GM18502 (cell line): ENCODE results near the gene PNPLA2.

ENCODE experiments used
- ATAC-seq: cut with Tn5 transposase; IDR thresholded peaks from one replicate; pipeline ENCODE4 v1.9.1; 2021; ENCODE audit warnings: mild to moderate bottlenecking; ENCODE audit not compliant: unreplicated experiment, poor library complexity

The PNPLA2 gene

DNA sequence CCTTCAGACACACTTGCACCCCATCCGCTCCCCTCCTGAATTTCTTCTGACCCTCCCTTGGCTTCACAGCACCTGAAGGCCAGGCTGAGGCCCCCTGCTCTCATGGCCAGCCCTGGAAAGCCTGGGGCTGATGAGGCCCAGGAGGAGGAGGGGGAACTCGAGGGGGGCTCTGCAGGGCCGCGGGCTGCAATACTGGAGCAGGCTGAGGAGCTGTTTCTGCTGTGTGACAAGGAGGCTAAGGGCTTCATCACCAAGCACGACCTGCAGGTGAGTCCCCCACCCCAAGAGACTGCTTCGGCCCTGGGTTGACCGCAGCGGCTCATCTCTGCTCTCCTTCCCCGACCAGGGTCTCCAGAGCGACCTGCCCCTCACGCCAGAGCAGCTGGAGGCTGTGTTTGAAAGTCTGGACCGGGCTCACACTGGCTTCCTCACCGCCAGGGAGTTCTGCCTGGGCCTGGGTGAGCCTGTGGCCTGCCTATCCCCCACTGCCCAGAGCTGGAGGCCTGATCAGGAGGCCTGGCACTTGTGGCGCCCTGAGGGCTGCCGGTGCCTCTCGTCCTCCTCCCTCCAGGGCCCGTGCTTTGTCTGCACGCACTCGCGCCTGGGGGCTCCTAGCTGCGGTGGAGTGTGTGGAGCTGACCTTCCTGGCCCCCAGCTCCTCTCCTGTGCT is 9.9 kb downstream of the PNPLA2 start:
- ATAC-seq: no peak

DNA sequence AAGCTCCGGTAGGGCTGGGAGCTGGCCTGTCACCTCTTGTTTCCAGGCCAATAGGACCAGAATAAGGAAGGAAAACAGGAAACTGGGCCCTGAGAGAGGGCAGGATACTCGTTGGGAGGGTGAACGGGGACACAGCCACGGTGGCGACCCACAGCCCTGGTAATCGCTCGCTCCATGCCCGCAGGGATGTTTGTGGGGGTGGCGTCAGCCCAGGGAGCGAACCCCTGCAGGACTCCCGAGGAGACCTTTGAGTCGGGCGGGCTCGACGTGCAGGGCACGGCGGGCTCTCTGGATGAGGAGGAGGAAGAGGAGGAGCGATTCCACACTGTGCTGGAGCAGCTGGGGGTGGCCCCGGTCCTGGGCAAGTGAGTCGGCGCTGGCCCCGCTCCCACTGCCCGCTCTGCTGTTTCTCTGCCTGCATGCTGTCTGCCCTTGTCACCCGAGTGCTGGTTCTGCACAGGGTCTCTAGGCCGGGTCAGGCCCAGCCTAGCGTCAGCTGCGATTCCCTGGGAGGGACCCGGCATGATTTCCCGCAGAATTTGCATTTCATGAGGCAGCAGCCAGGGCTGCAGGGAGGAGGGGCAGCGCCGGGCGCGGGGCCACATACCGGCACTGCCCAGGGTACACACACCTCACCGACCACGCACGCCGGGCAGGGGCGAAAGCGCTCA is 10.6 kb downstream of the PNPLA2 start:
- ATAC-seq: no peak

DNA sequence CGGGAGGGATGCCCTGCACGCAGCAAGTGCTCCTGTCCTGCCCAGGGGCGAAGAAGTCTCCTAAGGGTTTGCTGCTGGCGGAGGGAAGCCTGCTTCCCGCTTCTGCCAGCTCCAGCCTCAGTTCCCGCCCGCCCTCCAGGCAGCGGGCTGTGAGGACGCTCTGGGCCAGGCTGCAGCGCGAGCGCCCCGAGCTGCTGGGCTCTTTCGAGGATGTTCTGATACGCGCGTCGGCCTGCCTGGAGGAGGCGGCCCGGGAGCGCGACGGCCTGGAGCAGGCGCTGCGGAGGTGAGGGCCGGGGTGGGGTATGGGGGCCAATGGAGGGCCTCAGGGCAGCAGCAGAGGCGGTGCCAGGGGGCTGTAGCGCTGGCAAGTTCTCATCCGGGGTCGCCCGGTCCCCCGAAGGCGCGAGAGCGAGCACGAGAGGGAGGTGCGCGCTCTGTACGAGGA is 11.2 kb downstream of the PNPLA2 start:
- ATAC-seq: no peak

DNA sequence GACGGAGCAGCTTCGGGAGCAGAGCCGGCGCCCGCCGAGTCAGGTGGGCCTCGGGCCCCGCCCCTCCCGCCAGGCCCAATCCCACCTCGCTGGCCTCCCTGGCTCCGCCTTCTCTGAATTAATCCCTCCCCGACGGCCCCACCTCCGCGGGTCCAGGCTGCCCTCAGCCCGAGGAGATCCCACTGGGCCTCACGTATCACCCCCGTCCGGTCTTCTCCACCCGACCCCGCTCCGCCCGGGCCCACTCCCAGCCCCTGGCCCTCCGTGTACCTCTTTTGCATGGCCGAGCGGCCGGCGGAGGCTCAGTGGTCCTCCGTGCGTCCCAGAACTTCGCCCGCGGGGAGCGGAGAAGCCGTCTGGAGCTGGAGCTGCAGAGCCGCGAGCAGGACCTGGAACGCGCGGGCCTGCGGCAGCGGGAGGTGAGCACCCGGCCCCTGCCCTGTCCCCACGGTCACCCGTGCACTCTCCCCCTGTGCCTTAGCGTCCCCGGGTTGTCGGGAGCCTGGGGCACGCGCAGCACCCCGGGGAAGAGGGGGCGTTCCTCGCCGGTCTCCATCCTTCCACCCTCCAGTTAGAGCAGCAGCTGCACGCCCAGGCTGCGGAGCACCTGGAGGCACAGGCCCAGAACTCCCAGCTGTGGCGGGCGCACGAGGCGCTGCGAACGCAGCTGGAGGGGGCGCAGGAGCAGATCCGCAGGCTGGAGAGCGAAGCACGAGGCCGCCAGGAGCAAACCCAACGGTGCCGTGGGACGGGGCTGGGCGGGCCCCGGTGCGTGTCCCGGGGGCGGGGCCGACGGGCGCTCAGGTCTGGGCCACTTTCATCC is 11.8 kb downstream of the PNPLA2 start:
- ATAC-seq: peak; percentile 45

DNA sequence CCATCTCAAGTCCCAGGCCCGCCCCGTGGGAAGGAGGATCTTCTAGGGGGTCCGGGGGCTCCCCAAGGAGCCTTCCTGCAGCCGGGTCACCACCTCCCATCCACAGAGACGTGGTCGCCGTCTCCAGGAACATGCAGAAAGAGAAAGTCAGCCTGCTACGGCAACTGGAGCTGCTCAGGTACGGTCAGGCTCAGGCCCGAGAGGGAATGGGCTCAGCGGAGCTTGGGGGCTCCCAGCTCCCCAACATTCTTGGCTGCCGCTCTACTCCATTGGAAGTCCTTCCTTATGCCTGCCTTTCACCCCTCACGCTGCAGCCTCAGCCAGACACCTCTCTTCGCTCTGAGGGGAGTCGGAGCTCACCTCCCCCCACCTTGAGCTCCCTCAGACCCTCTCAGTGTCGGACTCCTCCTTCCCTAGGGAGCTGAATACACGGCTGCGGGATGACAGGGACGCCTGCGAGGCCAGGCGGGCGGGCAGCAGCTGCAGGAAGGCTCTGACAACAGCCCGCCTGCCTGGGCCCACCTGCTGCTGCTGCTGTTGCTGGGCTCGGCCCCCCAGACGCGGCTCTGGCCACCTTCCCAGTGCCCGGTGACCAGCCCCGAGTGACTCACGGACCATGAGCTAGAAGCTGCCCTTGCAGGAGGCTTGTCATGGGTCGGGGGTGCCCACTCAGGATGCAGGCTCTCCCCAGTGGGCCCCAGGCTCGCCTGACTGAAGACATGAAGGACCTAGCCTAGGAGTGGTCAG is 12.6 kb downstream of the PNPLA2 start:
- ATAC-seq: no peak

DNA sequence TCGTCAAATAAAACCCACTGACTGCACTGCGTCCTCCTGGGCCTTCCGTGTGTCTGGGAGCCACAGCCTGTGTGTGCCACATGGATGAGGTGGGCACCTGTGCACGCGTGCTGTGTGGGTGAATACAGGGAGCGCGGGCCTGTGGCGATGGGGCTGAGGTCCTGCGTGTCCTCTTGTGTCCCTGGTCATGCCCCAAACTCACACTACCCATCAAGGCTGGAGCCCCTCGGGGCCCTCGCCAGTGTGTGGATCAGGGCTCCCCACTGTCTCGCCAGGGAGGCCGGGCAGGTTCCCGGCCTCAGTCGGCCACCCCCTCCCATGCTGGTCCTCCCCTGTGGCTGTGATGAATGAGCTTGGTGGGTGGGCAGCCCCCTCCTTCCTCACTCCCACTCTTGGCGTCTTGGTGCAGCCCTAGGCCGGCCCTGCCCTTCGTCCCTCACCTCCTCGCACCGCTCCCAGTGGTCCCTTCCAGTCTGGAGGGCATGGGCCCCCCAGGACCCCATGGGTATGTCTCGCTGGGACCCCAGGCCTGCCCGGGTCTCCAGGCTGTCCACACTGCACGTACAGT is 13.3 kb downstream of the PNPLA2 start:
- ATAC-seq: no peak

DNA sequence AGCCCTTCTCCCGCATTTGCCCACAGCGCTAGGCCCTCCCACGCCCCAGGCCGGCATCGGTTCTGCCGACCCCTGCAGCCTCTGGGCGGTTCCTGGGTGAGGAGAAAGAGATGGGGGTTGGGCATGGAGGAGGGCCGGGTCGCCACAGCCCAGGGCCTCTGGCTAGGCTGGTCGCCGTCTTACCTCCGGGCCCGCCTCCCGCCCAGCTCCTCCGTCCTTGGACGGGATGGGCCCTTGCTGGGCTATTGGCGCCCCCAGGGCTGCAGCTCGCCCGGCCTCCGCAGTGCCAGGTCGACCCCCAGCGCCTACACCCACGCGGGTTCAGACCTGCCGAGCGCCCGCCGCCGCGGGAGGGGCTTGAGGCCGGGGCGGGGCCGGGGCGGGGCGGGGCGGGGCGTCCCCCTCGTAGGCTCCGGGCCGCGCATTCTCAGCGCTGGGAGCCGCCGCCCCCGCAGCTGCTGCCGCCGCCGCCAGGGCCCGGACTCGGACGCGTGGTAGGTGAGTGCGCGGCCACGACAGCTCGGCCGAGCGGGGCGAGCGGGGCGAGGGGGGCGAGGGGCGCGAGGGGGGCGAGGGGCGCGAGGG is 13.9 kb downstream of the PNPLA2 start, which contains the start of gene CD151:
TSS of gene CD151 (plus strand) at position 424 of the 585 bp plus-strand sequence. CDS start 3,118 bp downstream, outside the sequence.
- ATAC-seq: peak; percentile 44

DNA sequence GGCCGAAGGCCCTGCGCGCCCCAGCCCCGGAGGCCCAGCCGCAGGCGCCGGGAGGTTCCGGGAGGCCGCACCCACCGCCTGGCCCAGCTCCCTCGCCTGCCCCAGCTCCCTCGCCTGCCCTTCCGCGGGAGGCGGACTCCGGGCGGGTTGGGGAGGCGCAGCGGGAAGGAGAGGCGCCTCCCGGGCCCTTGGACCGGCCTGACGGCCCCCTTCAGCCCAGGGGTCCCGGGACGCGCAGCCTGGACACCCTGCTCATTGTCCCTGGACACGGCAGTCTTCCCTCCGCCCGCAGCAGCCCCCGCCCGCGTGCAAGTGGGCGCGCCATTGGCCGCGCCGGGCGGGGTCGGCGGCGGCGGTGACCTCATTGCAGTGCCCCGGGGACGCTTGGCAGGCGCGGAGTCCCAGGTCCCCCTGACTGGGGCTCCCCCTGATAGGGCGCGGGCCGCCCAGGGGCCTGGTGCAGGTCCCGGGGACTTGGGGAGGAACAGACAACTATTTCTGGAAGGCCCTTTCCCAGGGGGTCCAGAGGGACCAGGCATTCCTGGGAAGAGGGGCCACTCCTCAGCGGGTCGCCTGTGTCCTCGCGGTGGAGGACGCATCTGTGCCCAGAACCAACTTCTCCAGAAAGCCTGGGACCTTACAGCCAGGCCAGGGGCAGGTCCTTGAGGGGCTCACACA is 14.5 kb downstream of the PNPLA2 start:
- no peak for ATAC-seq

DNA sequence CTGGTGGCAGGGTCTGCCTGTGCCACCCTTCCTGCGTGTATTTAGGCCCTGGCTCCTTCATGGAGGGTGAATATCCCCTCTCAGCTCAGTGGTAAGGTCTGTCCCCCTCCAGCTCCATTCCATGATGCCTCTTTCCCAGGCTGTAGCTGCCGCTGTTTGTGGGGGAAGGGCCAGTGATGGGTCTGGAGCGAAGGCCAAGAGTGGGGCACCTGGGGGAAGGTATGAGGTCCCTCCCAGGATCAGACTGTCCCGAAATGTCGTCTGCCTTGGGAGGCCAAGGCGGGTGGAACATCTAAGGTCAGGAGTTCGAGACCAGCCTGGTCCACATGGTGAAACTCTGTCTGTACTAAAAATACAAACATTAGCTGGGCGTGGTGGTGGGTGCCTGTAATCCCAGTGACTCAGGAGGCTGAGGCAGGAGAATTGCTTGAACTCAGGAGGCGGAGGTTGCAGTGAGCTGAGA is 15.2 kb downstream of the PNPLA2 start:
- no peak for ATAC-seq

DNA sequence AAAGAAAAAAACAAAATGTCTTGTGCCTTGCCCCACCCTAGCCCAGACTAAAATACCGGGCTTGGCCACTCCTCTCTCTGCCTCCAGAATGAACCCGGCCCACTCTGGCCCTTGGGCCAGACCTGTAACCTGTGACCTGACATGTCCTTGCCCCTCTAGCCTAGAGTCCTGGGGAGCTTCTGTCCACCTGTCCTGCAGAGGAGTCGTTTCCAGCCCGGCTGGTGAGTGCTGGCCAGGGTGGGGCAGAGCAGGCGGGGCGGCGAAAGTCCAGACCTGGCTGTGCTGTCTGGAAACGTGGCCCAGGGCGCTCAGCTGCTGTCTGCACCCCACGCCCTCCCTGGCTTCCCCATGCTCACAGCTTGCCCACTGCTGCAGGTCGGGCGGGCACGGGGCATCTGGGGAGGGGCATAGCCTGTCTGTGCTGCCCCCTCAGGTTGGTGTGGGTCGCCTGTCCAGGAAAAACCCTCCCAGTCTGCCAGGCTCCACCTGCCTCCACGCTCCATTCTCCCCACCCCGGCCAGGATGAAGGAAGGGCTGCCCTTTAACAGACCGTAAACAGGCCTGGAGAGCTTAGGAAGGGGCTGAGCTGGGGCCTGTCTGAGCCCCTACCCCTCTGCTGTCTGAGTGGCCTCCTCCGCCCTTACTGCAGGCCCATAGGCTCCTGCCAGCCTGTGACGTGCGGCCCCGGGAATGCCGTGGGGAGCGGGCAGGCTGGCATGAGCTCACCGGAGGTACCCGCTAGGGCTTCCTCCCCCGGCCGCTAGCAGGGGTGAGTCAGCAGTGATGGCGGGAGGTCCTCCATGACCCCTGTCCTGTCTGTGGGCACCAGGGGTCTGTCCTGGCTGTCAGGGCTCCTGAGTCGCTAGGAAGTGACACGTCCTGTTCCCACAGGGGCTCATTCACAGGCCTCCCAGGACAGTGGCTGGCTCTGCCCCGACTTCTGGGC is 15.9 kb downstream of the PNPLA2 start:
- ATAC-seq: no peak

DNA sequence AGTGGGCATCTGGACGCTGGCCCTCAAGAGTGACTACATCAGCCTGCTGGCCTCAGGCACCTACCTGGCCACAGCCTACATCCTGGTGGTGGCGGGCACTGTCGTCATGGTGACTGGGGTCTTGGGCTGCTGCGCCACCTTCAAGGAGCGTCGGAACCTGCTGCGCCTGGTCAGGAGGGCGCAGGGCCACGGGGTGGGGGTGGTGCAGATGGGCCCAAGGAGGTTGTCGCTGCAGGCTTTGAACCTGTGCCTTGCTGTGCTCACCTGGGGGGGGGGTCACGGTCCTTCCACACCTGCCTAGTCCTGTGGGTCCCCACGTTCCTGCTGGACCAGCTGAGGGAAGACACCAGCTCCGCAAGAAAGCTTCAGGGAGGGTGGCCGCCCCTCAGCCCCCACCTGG is 17.6 kb downstream of the PNPLA2 start:
- no peak for ATAC-seq

DNA sequence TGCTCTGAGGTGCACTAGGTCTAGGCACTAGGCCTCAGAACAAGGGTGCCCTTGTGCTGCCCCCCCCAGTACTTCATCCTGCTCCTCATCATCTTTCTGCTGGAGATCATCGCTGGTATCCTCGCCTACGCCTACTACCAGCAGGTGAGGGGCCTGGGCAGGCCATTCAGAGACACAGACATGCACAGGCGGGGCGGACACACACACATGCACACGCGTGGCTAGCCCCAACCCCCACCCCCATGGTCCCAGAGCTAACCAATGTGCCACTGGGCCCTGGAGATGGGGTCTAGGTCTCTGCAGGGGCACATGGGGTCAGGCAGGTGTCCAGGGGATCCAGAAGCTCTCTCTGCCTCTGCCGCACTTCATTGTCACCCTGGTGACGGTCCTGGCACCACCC is 18.0 kb downstream of the PNPLA2 start:
- ATAC-seq: no peak

DNA sequence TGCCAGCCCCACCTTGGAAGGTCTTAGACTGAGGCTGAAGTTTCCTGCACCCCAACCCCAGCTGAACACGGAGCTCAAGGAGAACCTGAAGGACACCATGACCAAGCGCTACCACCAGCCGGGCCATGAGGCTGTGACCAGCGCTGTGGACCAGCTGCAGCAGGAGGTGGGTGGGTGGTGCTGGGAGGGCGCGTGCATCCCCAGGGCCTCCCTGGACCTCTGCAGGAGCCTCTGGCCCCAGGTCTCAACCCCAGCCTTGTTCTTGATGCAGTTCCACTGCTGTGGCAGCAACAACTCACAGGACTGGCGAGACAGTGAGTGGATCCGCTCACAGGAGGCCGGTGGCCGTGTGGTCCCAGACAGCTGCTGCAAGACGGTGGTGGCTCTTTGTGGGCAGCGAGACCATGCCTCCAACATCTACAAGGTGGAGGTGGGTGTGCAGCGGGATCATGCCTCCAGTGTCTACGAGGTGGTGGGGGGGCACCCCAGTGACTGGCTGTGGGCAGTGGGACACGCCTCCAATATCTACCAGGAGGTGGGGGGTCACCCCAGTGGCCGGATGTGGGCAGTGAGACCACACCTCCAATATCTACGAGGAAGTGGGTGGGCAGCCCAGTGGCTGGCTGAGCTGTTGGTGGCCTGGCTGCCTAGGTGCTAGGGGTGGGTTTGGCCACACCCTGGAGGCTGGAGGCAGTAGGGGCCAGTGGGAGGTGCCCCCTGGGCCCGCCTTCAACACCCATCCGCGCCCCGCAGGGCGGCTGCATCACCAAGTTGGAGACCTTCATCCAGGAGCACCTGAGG is 18.7 kb downstream of the PNPLA2 start:
- no peak for ATAC-seq

DNA sequence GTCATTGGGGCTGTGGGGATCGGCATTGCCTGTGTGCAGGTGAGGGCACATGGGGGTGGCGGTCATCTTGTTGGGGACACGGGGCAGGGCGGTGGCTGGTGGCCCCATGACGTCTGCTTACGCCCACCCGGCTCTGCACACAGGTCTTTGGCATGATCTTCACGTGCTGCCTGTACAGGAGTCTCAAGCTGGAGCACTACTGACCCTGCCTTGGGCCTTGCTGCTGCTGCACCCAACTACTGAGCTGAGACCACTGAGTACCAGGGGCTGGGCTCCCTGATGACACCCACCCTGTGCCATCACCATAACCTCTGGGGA is 19.2 kb downstream of the PNPLA2 start:
- no peak for ATAC-seq

DNA sequence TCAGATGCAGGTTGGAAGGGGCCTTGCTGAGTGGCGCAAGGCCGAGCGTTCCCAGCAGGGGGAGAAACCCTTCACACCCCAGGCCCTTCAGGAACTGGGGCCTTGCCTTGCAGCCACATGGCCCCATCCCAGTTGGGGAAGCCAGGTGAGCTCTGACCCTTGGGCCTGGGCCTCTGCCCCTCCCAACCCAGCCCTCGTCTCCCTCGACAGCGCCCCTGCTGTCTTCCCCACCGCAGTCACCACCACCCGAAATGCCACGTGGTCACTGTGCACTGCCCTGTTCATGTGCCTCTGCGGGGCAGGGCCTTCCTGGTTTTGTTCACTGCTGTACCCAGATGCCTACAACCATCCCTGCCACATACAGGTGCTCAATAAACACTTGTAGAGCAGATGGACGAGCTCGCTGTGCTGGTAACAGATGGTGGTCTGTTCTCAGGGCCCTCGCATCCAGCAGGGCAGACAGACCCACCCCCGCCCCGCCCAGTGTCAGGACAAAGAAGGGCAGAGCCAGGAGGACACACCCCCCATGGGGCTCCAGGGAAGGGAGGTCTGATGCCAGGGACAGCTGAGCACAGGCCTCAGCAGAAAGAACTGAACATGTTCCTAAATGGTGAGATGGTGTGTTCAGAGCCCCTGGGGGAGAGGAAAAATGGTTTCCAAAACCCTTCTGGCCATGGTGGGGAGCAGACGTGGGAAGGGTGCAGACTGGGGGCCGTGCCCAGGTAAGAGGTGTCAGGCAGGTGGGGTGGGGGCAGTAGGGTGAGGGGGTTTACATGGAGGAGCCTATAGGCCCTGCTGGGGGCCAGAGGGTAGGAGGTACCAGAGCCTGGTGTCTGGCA is 19.9 kb downstream of the PNPLA2 start:
- ATAC-seq: no peak

DNA sequence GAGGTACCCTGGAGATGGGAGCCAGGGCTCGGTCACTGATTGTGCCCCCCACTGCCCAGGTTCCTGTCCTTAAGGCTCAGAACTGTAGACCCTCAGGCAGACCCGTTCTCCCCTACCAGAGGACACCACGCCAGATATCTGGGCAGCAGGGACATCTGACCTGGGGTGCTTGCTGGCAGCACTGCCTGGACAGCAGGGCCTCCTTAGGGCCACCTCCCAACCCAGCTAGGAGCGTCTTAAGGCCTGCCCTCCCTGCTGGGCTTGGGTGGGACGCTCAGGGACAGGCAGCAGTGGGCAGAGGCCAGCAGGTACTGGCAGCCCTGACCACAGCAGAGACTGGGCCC is 20.5 kb downstream of the PNPLA2 start:
- no peak for ATAC-seq
